Karpas-422 (cell line): ENCODE results near the gene KCNC1. TPM values are rescaled to one million over a fixed set of nuclear protein-coding genes. Genes with fewer than 3 reads are reported as not detected.

ENCODE experiments used
- DNase-seq: peaks from one replicate; pipeline ENCODE4 v3.0.0-alpha.2; 2015
- H2AFZ ChIP-seq: fragments of 200-600 bp; sonication (generic); 2 replicates; pipeline ENCODE4 v1.6.1; 2014; ENCODE audit warnings: antibody characterized with exemption, low read length, mixed read lengths
- H3K27ac ChIP-seq: fragments of 200-600 bp; sonication (generic); 2 replicates; pipeline ENCODE4 v1.5.1; 2014; ENCODE audit warnings: mild to moderate bottlenecking, low read length, moderate library complexity
- H3K27me3 ChIP-seq: fragments of 200-600 bp; sonication (generic); 2 replicates; pipeline ENCODE4 v1.6.1; 2014; ENCODE audit warnings: low read length, mixed read lengths
- H3K36me3 ChIP-seq: fragments of 200-600 bp; sonication (generic); 2 replicates; pipeline ENCODE4 v1.6.1; 2014; ENCODE audit warnings: low read length, mixed read lengths; ENCODE audit not compliant: insufficient read depth
- H3K4me1 ChIP-seq: fragments of 200-600 bp; sonication (generic); 2 replicates; pipeline ENCODE4 v1.6.1; 2014; ENCODE audit warnings: mild to moderate bottlenecking, low read length, mixed read lengths
- H3K4me2 ChIP-seq: fragments of 200-600 bp; sonication (generic); 2 replicates; pipeline ENCODE4 v1.6.1; 2014; ENCODE audit warnings: low read length, low read depth, mild to moderate bottlenecking; ENCODE audit not compliant: poor library complexity, severe bottlenecking
- H3K4me3 ChIP-seq: fragments of 200-600 bp; sonication (generic); 2 replicates; pipeline ENCODE4 v1.5.1; 2014; ENCODE audit warnings: mild to moderate bottlenecking, antibody characterized with exemption, low read length, mixed read lengths
- H3K79me2 ChIP-seq: fragments of 200-600 bp; sonication (generic); 2 replicates; pipeline ENCODE4 v1.6.1; 2014; ENCODE audit warnings: mild to moderate bottlenecking, low read length, mixed read lengths
- H3K9ac ChIP-seq: fragments of 200-600 bp; sonication (generic); 2 replicates; pipeline ENCODE4 v1.6.0; 2014; ENCODE audit warnings: low read length
- H3K9me2 ChIP-seq: fragments of 200-600 bp; sonication (generic), shearing (Covaris generic); replicated peaks from 2 replicates; pipeline ENCODE4 v1.6.0; 2014; ENCODE audit warnings: mild to moderate bottlenecking, low read length, moderate library complexity; ENCODE audit not compliant: insufficient read depth
- H3K9me3 ChIP-seq: fragments of 300-700, 200-600 bp; sonication (generic); 2 replicates; pipeline ENCODE4 v1.6.1; 2014; ENCODE audit warnings: low read length, mixed read lengths
- H4K20me1 ChIP-seq: fragments of 200-600 bp; sonication (generic); 2 replicates; pipeline ENCODE4 v1.6.1; 2014; ENCODE audit warnings: mild to moderate bottlenecking, antibody characterized with exemption, low read length, low read depth; ENCODE audit not compliant: insufficient read depth
- total RNA-seq: library from RNA; depleted of rRNA; stranded (reverse); fragments of >200 nt; shearing (Covaris generic); gene quantifications from 2 replicates; pipeline ENCODE4 v1.2.3, GENCODE V29; 2014; ENCODE audit warnings: low replicate concordance

The KCNC1 gene
- total RNA-seq, 1 experiment from 2014 or later, result not detected

DNA sequence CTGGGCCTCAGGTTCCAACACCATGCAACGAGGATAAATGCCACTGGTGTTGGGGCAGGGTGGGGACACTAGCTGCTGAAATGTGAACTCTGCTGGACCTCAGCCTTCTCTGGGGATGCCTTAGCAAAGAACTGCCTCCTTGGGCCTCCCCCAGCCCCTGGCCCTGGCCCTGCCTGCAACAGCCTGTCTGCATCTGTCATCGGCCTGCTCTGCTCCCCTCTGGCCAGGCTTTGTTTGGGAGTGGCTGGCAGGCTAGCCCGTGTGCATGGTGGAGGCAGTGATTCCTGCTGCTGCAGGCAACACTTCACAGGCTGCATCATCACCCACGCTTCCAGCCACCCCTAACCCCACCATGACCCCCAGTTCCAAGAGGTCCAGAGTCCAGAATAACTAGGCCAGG lies 26.8 kb upstream of the KCNC1 start:
- Histone ChIP-seq H3K4me2 (no peak overlapping the region), H3K9me3 (no peaks in the 10 kb centered on the region; the same call in 1 of the 2 replicates), H4K20me1 (no peaks in the 10 kb centered on the region), H3K9ac (no peak overlapping the region), H3K79me2 (no peaks in the 10 kb centered on the region), H3K9me2 (no peaks in the 10 kb centered on the region), H3K4me3 (no peak overlapping the region), H3K4me1 (no peaks in the 10 kb centered on the region), H3K27ac (no peak overlapping the region), H3K27me3 (no peaks in the 10 kb centered on the region), H2AFZ (no peak overlapping the region), H3K36me3 (no peaks in the 10 kb centered on the region)
- DNase-seq, result no peak

DNA sequence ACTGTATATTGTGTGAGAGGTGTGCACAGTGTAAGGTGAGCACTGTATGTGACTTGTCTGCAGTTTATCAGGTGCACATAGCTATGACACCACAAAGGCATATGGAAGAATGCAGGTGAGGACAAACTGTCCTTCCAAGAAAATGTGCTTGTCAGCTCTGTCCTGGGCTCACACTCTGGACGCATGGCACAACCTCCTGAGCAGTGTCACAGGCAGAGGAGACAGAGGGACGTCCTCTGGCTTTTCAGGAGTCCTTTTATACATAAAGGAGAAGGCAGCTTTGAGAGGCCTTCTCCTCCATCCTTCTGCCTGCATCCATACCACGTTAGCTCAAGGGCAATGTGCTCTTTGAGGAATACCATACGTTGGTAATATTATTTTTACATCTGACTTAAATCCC lies 22.7 kb upstream of the KCNC1 start:
- Histone ChIP-seq H3K4me1 (no peaks in the 10 kb centered on the region), H3K79me2 (no peaks in the 10 kb centered on the region), H3K4me2 (no peak overlapping the region), H3K9me3 (no peaks in the 10 kb centered on the region), H3K36me3 (no peaks in the 10 kb centered on the region), H3K4me3 (no peak overlapping the region), H3K27ac (no peak overlapping the region), H3K9ac (no peak overlapping the region), H4K20me1 (no peaks in the 10 kb centered on the region), H2AFZ (no peak overlapping the region), H3K9me2 (no peaks in the 10 kb centered on the region), H3K27me3 (no peaks in the 10 kb centered on the region)
- DNase-seq, result no peak

DNA sequence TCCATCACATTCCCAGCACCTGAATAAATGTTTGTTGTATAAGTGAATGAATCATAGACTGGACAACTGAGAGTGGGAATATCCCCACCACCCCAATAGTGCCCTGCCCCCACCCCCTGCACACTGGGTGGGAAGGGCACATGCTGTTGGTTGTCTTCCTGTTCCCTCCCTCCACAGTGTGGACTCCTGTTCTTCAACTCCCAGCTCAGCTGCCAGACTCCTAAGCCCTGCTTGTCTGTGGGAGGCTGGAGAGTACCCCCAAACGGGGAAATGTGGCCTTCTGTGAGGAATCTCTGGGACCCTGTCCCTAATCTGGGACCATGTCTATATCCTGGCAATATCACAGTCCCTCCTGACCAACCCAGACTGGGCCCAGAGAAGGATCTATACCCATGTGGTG lies 20.7 kb upstream of the KCNC1 start:
- H3K27me3 ChIP-seq, result no peaks in the 10 kb centered on the region
- H3K9me2 ChIP-seq, result no peaks in the 10 kb centered on the region
- no peak overlapping the region for H3K9ac ChIP-seq

DNA sequence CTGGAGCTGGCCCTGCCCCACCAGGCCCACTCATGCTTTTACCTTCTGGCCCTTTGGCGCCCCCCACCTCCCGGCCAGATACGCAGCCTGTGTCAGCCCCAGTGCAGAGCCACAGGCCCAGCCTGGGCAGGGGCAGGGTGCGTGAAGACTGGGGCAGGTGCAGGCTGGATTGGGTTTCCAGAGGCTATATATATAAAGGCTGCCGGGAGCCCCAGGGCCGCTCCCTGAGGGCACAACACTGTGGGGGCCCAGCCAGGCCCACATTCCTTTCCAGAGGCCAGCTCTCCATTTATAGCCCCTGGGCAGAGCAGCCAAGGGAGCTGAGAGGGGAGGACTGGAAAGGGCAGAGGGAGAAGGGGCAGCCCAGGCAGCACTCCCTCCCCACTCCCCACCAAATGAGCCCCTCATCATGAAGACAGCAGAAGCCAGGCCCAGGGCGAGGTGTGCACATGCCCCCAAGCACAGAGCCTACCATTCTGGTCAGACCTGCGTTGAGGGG lies 20.2 kb upstream of the KCNC1 start:
- no peaks in the 10 kb centered on the region for H3K9me3 ChIP-seq
- no peak overlapping the region for H3K27ac ChIP-seq
- H4K20me1 ChIP-seq, result no peaks in the 10 kb centered on the region
- H3K36me3 ChIP-seq, result no peaks in the 10 kb centered on the region
- H3K27me3 ChIP-seq, result no peaks in the 10 kb centered on the region
- no peaks in the 10 kb centered on the region for H3K4me1 ChIP-seq
- H3K9ac ChIP-seq, result no peak overlapping the region
- H3K79me2 ChIP-seq, result no peaks in the 10 kb centered on the region
- DNase-seq, result no peak
- no peak overlapping the region for H2AFZ ChIP-seq
- H3K4me2 ChIP-seq, result no peak overlapping the region
- no peaks in the 10 kb centered on the region for H3K9me2 ChIP-seq
- H3K4me3 ChIP-seq, result no peak overlapping the region

More for the DNA sequence above, 20.7 kb upstream of the KCNC1 start:
- no peak for DNase-seq
- H2AFZ ChIP-seq, result no peak overlapping the region
- no peak overlapping the region for H3K4me3 ChIP-seq
- no peaks in the 10 kb centered on the region for H4K20me1 ChIP-seq
- H3K36me3 ChIP-seq, result no peaks in the 10 kb centered on the region
- no peaks in the 10 kb centered on the region for H3K9me3 ChIP-seq
- no peak overlapping the region for H3K27ac ChIP-seq
- H3K79me2 ChIP-seq, result no peaks in the 10 kb centered on the region
- no peaks in the 10 kb centered on the region for H3K4me1 ChIP-seq
- no peak overlapping the region for H3K4me2 ChIP-seq

DNA sequence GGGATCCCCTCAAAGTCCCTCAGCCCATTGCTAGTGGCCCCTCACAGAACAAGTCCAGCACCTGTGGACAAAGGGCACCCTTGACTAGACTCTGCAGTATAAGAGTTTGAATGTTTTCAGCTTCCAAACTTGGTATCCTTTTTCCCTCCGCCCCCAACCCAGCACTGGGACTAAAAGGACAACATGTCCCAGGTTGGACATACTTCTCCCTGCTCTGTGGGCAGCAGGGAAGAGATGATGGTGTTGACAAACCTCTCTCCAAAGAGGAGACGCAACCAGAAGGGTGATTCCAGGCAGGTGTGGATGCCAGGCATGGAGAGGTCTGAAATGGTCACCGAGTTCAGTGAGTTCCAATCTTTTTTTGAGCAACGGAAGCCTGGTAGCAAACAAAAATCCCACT lies 19.7 kb upstream of the KCNC1 start:
- Histone ChIP-seq H3K4me3 (no peak overlapping the region), H3K9ac (no peak overlapping the region), H2AFZ (no peak overlapping the region), H4K20me1 (no peaks in the 10 kb centered on the region), H3K4me1 (no peaks in the 10 kb centered on the region), H3K79me2 (no peaks in the 10 kb centered on the region), H3K4me2 (no peak overlapping the region), H3K27ac (no peak overlapping the region), H3K27me3 (no peaks in the 10 kb centered on the region), H3K9me3 (no peaks in the 10 kb centered on the region), H3K36me3 (no peaks in the 10 kb centered on the region), H3K9me2 (no peaks in the 10 kb centered on the region)
- no peak for DNase-seq

DNA sequence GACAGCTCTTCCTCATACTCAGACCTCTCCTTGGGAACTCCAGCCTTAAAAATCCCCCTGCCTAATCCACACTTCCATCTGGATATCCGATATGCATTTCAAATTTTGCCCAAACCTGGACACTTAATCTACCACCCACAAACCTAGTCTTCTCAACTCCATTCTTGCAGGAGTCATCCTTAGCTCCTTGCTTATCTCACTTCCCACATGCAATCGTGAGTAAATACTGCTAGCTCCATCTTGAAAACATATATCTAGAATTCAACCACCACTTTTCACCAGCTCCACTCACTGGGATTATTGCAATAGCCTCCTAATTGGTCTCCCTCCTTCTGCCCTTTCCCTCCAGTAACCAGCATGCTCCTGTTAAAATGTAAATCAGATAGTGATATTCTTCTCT lies 17.8 kb upstream of the KCNC1 start:
- H3K9me2 ChIP-seq, result no peaks in the 10 kb centered on the region
- no peak overlapping the region for H3K27ac ChIP-seq
- no peak overlapping the region for H3K4me2 ChIP-seq
- H2AFZ ChIP-seq, result no peak overlapping the region
- H3K4me3 ChIP-seq, result no peak overlapping the region
- no peak for DNase-seq
- no peaks in the 10 kb centered on the region for H3K79me2 ChIP-seq
- H3K9me3 ChIP-seq, result no peaks in the 10 kb centered on the region
- no peaks in the 10 kb centered on the region for H3K27me3 ChIP-seq
- no peaks in the 10 kb centered on the region for H3K4me1 ChIP-seq
- no peaks in the 10 kb centered on the region for H3K36me3 ChIP-seq
- no peaks in the 10 kb centered on the region for H4K20me1 ChIP-seq
- no peak overlapping the region for H3K9ac ChIP-seq

DNA sequence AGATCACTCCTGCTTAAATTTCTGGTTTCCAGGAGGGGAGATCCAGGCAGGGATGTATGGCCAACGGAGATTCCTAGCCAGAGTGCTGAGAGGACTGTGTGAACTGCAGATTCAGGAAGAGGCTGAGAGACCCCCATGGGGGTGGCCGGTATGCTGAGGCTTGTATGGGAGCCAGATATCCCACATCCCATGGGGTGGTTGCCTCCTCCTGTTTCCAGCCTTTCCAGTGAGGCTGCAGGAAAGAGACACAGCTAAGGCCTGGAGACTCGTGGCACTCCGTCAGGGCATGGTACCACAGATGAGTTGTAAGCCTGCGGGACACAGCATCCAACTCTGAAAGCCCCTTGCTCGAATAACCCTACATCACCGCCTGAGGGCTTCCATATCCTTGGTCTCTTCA lies 16.6 kb upstream of the KCNC1 start:
- Histone ChIP-seq H3K4me3 (no peak overlapping the region), H3K27ac (no peak overlapping the region), H4K20me1 (no peaks in the 10 kb centered on the region), H3K9me3 (no peaks in the 10 kb centered on the region), H3K4me1 (no peaks in the 10 kb centered on the region), H3K9me2 (no peaks in the 10 kb centered on the region), H3K9ac (no peak overlapping the region), H3K36me3 (no peaks in the 10 kb centered on the region), H3K79me2 (no peaks in the 10 kb centered on the region), H3K4me2 (no peak overlapping the region), H2AFZ (no peak overlapping the region), H3K27me3 (no peaks in the 10 kb centered on the region)
- no peak for DNase-seq

DNA sequence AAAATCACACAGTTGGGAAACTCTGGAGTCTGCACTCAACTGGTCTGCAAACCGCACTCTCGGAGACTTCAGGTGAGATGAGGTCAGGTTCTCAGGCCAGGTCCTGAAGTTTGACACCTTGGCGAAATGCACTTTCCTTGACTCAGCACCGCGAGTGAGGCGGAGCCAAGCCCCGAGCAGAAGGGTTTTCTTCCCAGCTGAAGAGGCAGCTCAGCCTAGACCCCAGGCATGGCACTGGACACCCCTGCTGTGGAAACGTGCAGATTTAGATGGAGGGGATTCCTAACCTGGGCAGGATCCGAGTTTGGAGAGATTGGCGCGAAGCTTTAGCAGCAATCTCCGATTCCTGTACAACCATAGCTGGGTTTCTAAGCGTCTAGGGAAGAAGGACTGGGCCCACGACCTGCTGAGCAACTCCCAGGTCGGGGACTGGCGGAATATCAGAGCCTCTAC lies 16.0 kb upstream of the KCNC1 start:
- no peaks in the 10 kb centered on the region for H3K79me2 ChIP-seq
- no peak overlapping the region for H3K4me2 ChIP-seq
- no peak overlapping the region for H3K27ac ChIP-seq
- no peaks in the 10 kb centered on the region for H3K36me3 ChIP-seq
- no peaks in the 10 kb centered on the region for H3K27me3 ChIP-seq
- H3K9ac ChIP-seq, result no peak overlapping the region
- no peak overlapping the region for H2AFZ ChIP-seq
- H3K9me3 ChIP-seq, result no peaks in the 10 kb centered on the region
- no peaks in the 10 kb centered on the region for H3K9me2 ChIP-seq
- no peak overlapping the region for H3K4me3 ChIP-seq
- DNase-seq, result no peak
- H4K20me1 ChIP-seq, result no peaks in the 10 kb centered on the region
- no peaks in the 10 kb centered on the region for H3K4me1 ChIP-seq
